Measurements from ENCODE around the gene KCNN3.

KCNN3 gene

GRCh38 chr1:154659823-154660592, 210.1 kb downstream of the KCNN3 start:
- Histone ChIP-seq H3K4me1 (ENCODE audit: control insufficient read depth, insufficient read depth, low read length) (no peaks in the 10 kb centered on the region), H3K9me3 (ENCODE audit: control insufficient read depth, insufficient read depth, low read length) (no peaks in the 10 kb centered on the region), H3K4me3 (ENCODE audit: low read depth, low read length) (no peak overlapping the region), H3K9ac (ENCODE audit: low read depth, low read length) (no peak overlapping the region), H3K27me3 (ENCODE audit: control insufficient read depth, insufficient read depth, low read length) (no peaks in the 10 kb centered on the region), H3K36me3 (ENCODE audit: control insufficient read depth, insufficient read depth, low read length) (no peaks in the 10 kb centered on the region)

- Histone ChIP-seq H3K27me3 (ENCODE audit: control insufficient read depth, insufficient read depth, low read length) (no peaks in the 10 kb centered on the region), H3K9me3 (ENCODE audit: control insufficient read depth, insufficient read depth, low read length) (no peaks in the 10 kb centered on the region), H3K4me3 (ENCODE audit: low read depth, low read length) (no peak overlapping the region), H3K4me1 (ENCODE audit: control insufficient read depth, insufficient read depth, low read length) (no peaks in the 10 kb centered on the region), H3K9ac (ENCODE audit: low read depth, low read length) (no peak overlapping the region), H3K36me3 (ENCODE audit: control insufficient read depth, insufficient read depth, low read length) (no peaks in the 10 kb centered on the region)
Observed at GRCh38 chr1:154657556-154657955, 212.5 kb downstream of the KCNN3 start.

- no peaks in the 10 kb centered on the region for H3K27me3 ChIP-seq (ENCODE audit: control insufficient read depth, insufficient read depth, low read length)
- no peaks in the 10 kb centered on the region for H3K4me1 ChIP-seq (ENCODE audit: control insufficient read depth, insufficient read depth, low read length)
- no peaks in the 10 kb centered on the region for H3K9me3 ChIP-seq (ENCODE audit: control insufficient read depth, insufficient read depth, low read length)
- H3K4me3 ChIP-seq (ENCODE audit: low read depth, low read length) = no peak overlapping the region
- H3K36me3 ChIP-seq (ENCODE audit: control insufficient read depth, insufficient read depth, low read length) = no peaks in the 10 kb centered on the region
- H3K9ac ChIP-seq (ENCODE audit: low read depth, low read length) = no peak overlapping the region
Observed at GRCh38 chr1:154652893-154653292, 217.2 kb downstream of the KCNN3 start.
